HCT116 (cell line): ENCODE data around the gene ASB10. TPM values are rescaled to one million over a fixed set of nuclear protein-coding genes. Genes with fewer than 3 reads are reported as not detected.

Experiments used
- ATAC-seq: fragments of 200-7000 bp; cut with Tn5 transposase; 2 replicates; pipeline ENCODE4 v1.9.1; 2020; ENCODE audit warnings: mild to moderate bottlenecking, moderate library complexity
- BruUV-seq: library from RNA; stranded (reverse); fragments of 400-500 nt; replicated peaks from 2 replicates; lab custom pipeline; 2021; lab: Mats Ljungman, UMichigan
- CTCF ChIA-PET: fragments of 300-600 bp; sonication (Branson Sonifier 250); formaldehyde crosslinking; loops from one replicate; lab custom pipeline; 2021; ENCODE audit warnings: antibody characterized with exemption; lab: Charles Lee
- POLR2A ChIA-PET: fragments of 300-600, 350-600 bp; sonication (Branson Sonifier 250); formaldehyde crosslinking; loops from one replicate; lab custom pipeline; 2021; ENCODE audit warnings: antibody characterized with exemption; lab: Charles Lee
- RAD21 ChIA-PET, 2 experiments: fragments of 300-600 bp; sonication (Branson Sonifier 250); formaldehyde crosslinking; loops; one replicate each; lab custom pipeline; 2023; ENCODE audit warnings: low total read pairs in 2 of 2; ENCODE audit not compliant: uncharacterized antibody in 2 of 2, unreplicated experiment in 2 of 2, low non-redundant PET in 1 of 2; lab: Charles Lee
- DNase-seq: peaks from one replicate; pipeline ENCODE4 v3.0.0-alpha.2; 2010; ENCODE audit warnings: low read depth, low spot score
- H2AFZ ChIP-seq: fragments of 200-600 bp; shearing (Covaris generic), sonication (generic); 2 replicates; pipeline ENCODE4 v1.6.1; 2017; ENCODE audit warnings: low read depth, mixed run types, mixed read lengths, antibody characterized with exemption, low read length; ENCODE audit not compliant: poor library complexity, severe bottlenecking
- H3K27ac ChIP-seq: 2 replicates; pipeline ENCODE4 v1.5.1; 2012; ENCODE audit warnings: low read depth, low read length
- H3K27me3 ChIP-seq: fragments of 200-600 bp; sonication (generic); 2 replicates; pipeline ENCODE4 v1.6.1; 2016; ENCODE audit warnings: mixed run types, low read length, mixed read lengths; ENCODE audit not compliant: insufficient read depth
- H3K36me3 ChIP-seq, 2 experiments: fragments of 200-500 bp in 1 of 2; fragments of 200-600 bp in 1 of 2; sonication (Bioruptor generic) in 1 of 2; sonication (generic) in 1 of 2; 2 replicates each; pipeline versions ENCODE4 v1.5.1 to v1.6.1; 2014 to 2016; ENCODE audit warnings: low read length in 2 of 2, inconsistent platforms in 1 of 2, mixed read lengths in 1 of 2, mixed run types in 1 of 2; ENCODE audit not compliant: insufficient read depth in 2 of 2, control insufficient read depth in 1 of 2
- H3K4me1 ChIP-seq, 2 experiments: fragments of 200-600 bp in 1 of 2; sonication (generic) in 1 of 2; 2 replicates each; pipeline versions ENCODE4 v1.5.1 to v1.6.1; 2012 to 2017; ENCODE audit warnings: low read length in 2 of 2, inconsistent platforms in 1 of 2, mild to moderate bottlenecking in 1 of 2, mixed read lengths in 1 of 2, mixed run types in 1 of 2, moderate library complexity in 1 of 2; ENCODE audit not compliant: insufficient read depth in 2 of 2, control insufficient read depth in 1 of 2
- H3K4me2 ChIP-seq: fragments of 200-600 bp; sonication (generic); 2 replicates; pipeline ENCODE4 v1.6.1; 2017; ENCODE audit warnings: mixed run types, low read length, mixed read lengths
- H3K4me3 ChIP-seq, 2 experiments: fragments of 200-600 bp in 1 of 2; sonication (generic) in 1 of 2; replicated peaks in 1 of 2; 2 replicates each; pipeline ENCODE4 v1.5.1; 2011 to 2016; ENCODE audit warnings: low read length in 2 of 2, control low read depth in 1 of 2, low read depth in 1 of 2, mild to moderate bottlenecking in 1 of 2, mixed read lengths in 1 of 2, mixed run types in 1 of 2
- H3K79me2 ChIP-seq: fragments of 200-600 bp; sonication (generic); 2 replicates; pipeline ENCODE4 v1.6.1; 2017; ENCODE audit warnings: mild to moderate bottlenecking, mixed run types, low read length, moderate library complexity, mixed read lengths; ENCODE audit not compliant: insufficient read depth
- H3K9ac ChIP-seq: fragments of 200-600 bp; sonication (generic); 2 replicates; pipeline ENCODE4 v1.6.1; 2016; ENCODE audit warnings: low read length, mixed read lengths
- H3K9me2 ChIP-seq: fragments of 200-600 bp; sonication (generic), shearing (Covaris generic); 2 replicates; pipeline ENCODE4 v1.6.1; 2017; ENCODE audit warnings: mixed run types, mild to moderate bottlenecking, moderate library complexity; ENCODE audit not compliant: insufficient read depth
- H3K9me3 ChIP-seq, 2 experiments: fragments of 200-500 bp in 1 of 2; fragments of 200-600 bp in 1 of 2; sonication (Bioruptor generic) in 1 of 2; sonication (generic) in 1 of 2; 2 replicates each; pipeline ENCODE4 v1.6.1; 2014 to 2017; ENCODE audit warnings: low read length in 2 of 2, mixed read lengths in 2 of 2, inconsistent platforms in 1 of 2, low read depth in 1 of 2, mild to moderate bottlenecking in 1 of 2, mixed run types in 1 of 2, moderate library complexity in 1 of 2; ENCODE audit not compliant: control insufficient read depth in 1 of 2, insufficient read depth in 1 of 2
- H4K20me1 ChIP-seq: fragments of 200-600 bp; sonication (generic), shearing (Covaris generic); 2 replicates; pipeline ENCODE4 v1.6.1; 2017; ENCODE audit warnings: mixed run types, mild to moderate bottlenecking, moderate library complexity; ENCODE audit not compliant: insufficient read depth
- CBX3 ChIP-seq: IDR thresholded peaks from 2 replicates; pipeline ENCODE4 v1.6.1; 2012; ENCODE audit warnings: low read depth
- CEBPB ChIP-seq: IDR thresholded peaks from 2 replicates; pipeline ENCODE4 v1.6.1; 2012; ENCODE audit warnings: low read depth
- POLR2A ChIP-seq: IDR thresholded peaks from 2 replicates; pipeline ENCODE4 v1.7.0; 2011; ENCODE audit warnings: borderline replicate concordance; ENCODE audit not compliant: insufficient read depth, insufficient read length; ENCODE audit errors: extremely low read depth
- SP1 ChIP-seq: IDR thresholded peaks from 2 replicates; pipeline ENCODE4 v1.6.1; 2012; ENCODE audit warnings: low read depth
- SRF ChIP-seq: IDR thresholded peaks from 2 replicates; pipeline ENCODE4 v1.6.1; 2012; ENCODE audit warnings: low read depth
- TCF7L2 ChIP-seq: IDR thresholded peaks from 2 replicates; pipeline ENCODE4 v1.7.0; 2011; ENCODE audit warnings: borderline replicate concordance, inconsistent platforms; ENCODE audit not compliant: insufficient read depth, insufficient read length; ENCODE audit errors: extremely low read depth
- YY1 ChIP-seq: IDR thresholded peaks from 2 replicates; pipeline ENCODE4 v1.6.1; 2011; ENCODE audit warnings: low read length, low read depth, moderate library complexity, mild to moderate bottlenecking; ENCODE audit not compliant: insufficient replicate concordance; ENCODE audit errors: extremely low read depth
- intact Hi-C: fragments of 100-400 bp; cut with micrococcal nuclease; formaldehyde crosslinking; loops from 2 replicates; pipeline ENCODE4 v1.10.0; 2022
- total RNA-seq: library from RNA; stranded (reverse); gene quantifications from one replicate; pipeline ENCODE4 v1.2.1, GENCODE V29; 2021; ENCODE audit not compliant: unreplicated experiment
- TF ChIP-seq, protein P1 (sequence below), 3 experiments: fragments of 200-600 bp in 1 of 3; sonication (generic) in 1 of 3; IDR thresholded peaks in 2 of 3; conservative IDR thresholded peaks in 1 of 3; 2 replicates each; pipeline ENCODE4 v1.5.1; 2012 to 2017; ENCODE audit warnings: low read depth in 2 of 3, low read length in 2 of 3, antibody characterized with exemption in 1 of 3, borderline replicate concordance in 1 of 3, control low read depth in 1 of 3, mild to moderate bottlenecking in 1 of 3, mixed read lengths in 1 of 3, mixed run types in 1 of 3, moderate library complexity in 1 of 3; ENCODE audit not compliant: insufficient read depth in 1 of 3
- TF ChIP-seq, protein P2 (sequence below): IDR thresholded peaks from 2 replicates; pipeline ENCODE4 v1.6.1; 2011; ENCODE audit warnings: mild to moderate bottlenecking, low read length, moderate library complexity; ENCODE audit not compliant: insufficient replicate concordance; ENCODE audit errors: extremely low read depth

ASB10 gene
- total RNA-seq, 1 experiment from 2014 or later = not detected

DNA sequence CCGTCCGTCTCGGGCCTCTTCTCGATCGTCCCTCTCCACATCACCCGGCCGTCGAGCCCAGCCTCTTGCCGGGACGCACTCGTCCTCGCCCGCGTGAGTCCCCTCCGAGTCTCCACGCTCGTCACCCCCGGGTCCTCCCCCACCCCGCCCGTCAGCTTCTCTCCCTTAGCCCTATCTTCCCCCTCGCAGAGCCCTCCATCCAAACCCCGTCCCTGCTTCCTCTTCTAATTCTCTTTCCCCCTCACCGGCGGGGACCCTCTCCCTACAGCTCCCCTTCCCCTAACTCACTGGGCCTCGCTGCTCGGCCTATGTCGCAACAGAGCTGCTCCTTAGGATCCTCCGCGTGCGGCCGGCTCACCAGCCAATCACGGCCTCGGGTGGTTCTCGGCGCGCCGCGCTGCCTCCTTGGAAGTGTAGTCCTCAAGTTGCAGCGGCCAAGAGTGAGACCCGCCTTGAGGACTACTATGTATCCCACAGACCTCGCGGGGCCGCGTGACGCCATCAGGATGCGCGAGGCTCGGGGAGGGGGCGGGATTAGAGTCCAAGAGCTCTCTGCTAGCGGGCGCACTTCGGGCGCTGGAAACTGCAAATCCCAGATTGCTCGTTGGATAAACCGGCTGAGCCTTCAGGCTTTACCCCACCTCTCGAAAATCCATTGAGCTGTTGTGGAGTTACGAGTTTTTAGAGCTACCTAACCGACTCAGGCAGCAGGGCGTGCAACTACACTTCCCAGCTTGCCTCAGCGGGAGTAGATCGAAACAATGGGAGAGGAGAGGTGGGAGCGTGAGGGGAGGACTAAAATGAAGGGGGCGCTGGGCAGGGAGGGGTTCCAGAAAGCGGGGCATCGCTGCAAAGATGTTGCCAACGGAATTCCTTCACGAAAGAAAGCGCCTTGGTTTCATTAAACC is 40.1 kb upstream of the ASB10 start, which contains the start of gene ABCF2 (continued):
- TF ChIP-seq SP1 (no peak), CBX3 (no peak), CEBPB (no peak)
- TF ChIP-seq, protein P1, sequence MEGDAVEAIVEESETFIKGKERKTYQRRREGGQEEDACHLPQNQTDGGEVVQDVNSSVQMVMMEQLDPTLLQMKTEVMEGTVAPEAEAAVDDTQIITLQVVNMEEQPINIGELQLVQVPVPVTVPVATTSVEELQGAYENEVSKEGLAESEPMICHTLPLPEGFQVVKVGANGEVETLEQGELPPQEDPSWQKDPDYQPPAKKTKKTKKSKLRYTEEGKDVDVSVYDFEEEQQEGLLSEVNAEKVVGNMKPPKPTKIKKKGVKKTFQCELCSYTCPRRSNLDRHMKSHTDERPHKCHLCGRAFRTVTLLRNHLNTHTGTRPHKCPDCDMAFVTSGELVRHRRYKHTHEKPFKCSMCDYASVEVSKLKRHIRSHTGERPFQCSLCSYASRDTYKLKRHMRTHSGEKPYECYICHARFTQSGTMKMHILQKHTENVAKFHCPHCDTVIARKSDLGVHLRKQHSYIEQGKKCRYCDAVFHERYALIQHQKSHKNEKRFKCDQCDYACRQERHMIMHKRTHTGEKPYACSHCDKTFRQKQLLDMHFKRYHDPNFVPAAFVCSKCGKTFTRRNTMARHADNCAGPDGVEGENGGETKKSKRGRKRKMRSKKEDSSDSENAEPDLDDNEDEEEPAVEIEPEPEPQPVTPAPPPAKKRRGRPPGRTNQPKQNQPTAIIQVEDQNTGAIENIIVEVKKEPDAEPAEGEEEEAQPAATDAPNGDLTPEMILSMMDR (IDR thresholded peaks at IDR 0.05 in 2 of 3, conservative IDR thresholded peaks at IDR 0.05 in 1 of 3; ENCODE audit: borderline replicate concordance in 1 of 3, insufficient read depth in 1 of 3, low read depth in 2 of 3, low read length in 2 of 3) = no peak

DNA sequence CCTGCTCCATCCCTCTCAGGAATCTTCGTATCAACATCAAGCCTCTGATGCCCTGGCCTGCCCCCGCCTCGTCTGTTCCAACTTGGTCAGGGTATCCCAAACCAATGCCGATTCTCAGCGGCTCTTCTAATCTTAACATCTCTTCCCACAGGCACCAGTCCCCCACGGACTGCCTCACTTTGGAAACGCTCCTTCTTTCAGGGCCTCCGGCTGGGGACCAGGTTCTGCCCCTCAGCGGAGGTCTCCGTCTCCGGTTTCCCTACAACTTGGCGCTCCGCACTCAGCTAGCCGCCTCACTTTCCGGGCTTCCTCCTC is 39.5 kb upstream of the ASB10 start:
- Histone ChIP-seq H3K9me3 (no peaks in the 10 kb centered on the region), H3K4me1 (peaks cover 11 to 22% of the 10 kb centered on the region in 2 experiments), H2AFZ (no peak overlapping the region), H3K27me3 (no peaks in the 10 kb centered on the region)
- ATAC-seq = peak; percentile 5
- RAD21 ChIA-PET = no interaction called here
- intact Hi-C loops = no loop called here
- CTCF ChIA-PET = interaction anchor here (1.2 kb wide), 1 partner anchor 102 kb away, joined by 5 read pairs; no protein-coding TSS in a partner anchor
- TF ChIP-seq POLR2A (no peak), YY1 (no peak), SRF (no peak), SP1 (no peak), TCF7L2 (no peak)
- TF ChIP-seq, protein P2, sequence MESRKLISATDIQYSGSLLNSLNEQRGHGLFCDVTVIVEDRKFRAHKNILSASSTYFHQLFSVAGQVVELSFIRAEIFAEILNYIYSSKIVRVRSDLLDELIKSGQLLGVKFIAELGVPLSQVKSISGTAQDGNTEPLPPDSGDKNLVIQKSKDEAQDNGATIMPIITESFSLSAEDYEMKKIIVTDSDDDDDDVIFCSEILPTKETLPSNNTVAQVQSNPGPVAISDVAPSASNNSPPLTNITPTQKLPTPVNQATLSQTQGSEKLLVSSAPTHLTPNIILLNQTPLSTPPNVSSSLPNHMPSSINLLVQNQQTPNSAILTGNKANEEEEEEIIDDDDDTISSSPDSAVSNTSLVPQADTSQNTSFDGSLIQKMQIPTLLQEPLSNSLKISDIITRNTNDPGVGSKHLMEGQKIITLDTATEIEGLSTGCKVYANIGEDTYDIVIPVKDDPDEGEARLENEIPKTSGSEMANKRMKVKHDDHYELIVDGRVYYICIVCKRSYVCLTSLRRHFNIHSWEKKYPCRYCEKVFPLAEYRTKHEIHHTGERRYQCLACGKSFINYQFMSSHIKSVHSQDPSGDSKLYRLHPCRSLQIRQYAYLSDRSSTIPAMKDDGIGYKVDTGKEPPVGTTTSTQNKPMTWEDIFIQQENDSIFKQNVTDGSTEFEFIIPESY = no peak
- TF ChIP-seq, all 23 proteins: peak for 0
- DNase-seq = no peak
- Histone ChIP-seq H3K36me3 (peaks cover 19 to 36% of the 10 kb centered on the region in 2 experiments; a peak in 3 of 4 replicates), H3K9me2 (no peaks in the 10 kb centered on the region), H4K20me1 (no peaks in the 10 kb centered on the region), H3K9ac (peak overlapping the region; percentile 90), H3K4me2 (peak overlapping the region; percentile 88), H3K79me2 (peaks cover 29% of the 10 kb centered on the region), H3K4me3 (peak overlapping the region; percentile 76 to 83), H3K27ac (peak overlapping the region; percentile 66)
- POLR2A ChIA-PET = interaction anchor here (1.2 to 1.8 kb wide), 4 partner anchors 12 to 216 kb away, joined by 4 to 5 read pairs (median 4); no protein-coding TSS in a partner anchor
- TSS peak; percentile 32 for BruUV-seq
